Measurements from ENCODE around the gene ARHGAP26.

ARHGAP26 gene

DNA sequence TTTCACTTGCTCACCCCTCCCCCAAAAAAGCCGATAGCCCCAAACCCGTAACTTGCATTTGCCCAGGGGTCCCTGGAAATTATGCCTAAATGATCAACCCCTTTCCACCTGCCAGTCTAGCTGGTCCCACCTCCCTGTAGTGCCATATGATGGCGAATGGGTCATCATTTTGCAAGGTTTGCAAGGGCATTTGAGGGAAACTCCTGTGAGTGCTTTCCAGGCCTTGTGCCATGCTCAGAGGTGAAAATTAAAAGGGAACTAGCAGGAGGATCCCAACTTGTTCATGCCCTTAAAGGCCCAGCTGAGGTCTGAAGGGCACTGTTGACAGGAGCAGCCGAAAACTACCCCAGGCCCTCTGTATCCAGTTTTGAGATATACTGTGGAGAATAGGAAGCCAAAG, 440.4 kb downstream of the ARHGAP26 start:
- no peak for DNase-seq (ENCODE audit: low read depth)
- TF ChIP-seq, protein P1, sequence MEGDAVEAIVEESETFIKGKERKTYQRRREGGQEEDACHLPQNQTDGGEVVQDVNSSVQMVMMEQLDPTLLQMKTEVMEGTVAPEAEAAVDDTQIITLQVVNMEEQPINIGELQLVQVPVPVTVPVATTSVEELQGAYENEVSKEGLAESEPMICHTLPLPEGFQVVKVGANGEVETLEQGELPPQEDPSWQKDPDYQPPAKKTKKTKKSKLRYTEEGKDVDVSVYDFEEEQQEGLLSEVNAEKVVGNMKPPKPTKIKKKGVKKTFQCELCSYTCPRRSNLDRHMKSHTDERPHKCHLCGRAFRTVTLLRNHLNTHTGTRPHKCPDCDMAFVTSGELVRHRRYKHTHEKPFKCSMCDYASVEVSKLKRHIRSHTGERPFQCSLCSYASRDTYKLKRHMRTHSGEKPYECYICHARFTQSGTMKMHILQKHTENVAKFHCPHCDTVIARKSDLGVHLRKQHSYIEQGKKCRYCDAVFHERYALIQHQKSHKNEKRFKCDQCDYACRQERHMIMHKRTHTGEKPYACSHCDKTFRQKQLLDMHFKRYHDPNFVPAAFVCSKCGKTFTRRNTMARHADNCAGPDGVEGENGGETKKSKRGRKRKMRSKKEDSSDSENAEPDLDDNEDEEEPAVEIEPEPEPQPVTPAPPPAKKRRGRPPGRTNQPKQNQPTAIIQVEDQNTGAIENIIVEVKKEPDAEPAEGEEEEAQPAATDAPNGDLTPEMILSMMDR (IDR thresholded peaks at IDR 0.05; ENCODE audit: low read length, missing control alignments): no peak
- no peak overlapping the region for H3K4me3 ChIP-seq (replicated peaks; ENCODE audit: low read depth, low read length)

DNA sequence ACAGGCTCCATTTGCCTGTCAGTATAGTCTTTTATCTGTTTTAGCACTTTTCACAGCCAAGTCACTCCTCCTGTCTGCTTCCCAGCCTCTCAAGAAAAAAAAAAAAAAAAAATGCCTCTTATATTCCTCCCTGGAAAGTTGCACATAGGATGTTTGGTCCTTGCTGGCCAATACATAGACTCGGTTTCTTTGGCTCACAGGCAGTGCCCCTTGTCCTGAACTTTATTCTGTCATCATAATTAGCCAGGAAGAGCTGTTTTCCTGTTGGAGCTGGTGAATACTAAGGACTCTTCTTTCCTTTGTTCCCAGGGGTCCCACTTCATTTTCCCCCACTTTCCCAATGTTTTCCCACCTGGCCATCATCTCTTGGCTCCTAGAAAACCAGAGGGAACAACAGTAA, 442.1 kb downstream of the ARHGAP26 start:
- DNase-seq (ENCODE audit: low read depth): no peak
- no peak overlapping the region for H3K4me3 ChIP-seq (replicated peaks; ENCODE audit: low read depth, low read length)
- TF ChIP-seq, protein P1 (IDR thresholded peaks at IDR 0.05; ENCODE audit: low read length, missing control alignments): no peak

DNA sequence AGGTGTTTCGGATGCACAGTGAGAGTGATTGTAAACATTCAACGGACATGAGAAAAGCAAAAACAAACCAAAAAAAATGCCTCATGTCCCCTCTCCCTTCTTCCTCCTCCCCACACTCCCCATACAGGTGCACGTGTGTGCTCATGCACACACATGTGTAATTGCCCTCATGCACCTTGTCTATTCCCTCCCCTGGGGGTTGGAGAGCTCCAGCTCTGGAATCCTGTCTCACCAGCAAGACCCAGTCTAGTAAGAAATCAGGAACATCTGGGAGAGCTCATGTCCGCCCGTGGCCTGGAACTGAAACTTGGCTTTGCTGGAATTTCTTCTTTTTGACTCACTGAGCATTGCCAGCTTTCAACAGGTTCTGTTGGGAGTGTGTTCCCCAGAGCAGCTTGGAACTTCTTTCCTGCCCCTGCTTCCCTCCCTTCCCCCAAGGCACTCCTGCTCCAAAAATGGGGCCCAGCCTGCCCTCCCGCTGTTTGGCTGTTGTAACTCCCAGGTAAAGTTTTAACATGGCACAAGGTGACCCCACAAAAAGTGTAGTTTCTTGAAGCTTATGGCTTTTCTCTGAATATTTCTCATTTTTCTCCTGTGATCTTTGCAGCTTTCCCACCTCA, 443.2 kb downstream of the ARHGAP26 start:
- TF ChIP-seq, protein P1 (IDR thresholded peaks at IDR 0.05; ENCODE audit: low read length, missing control alignments): no peak
- DNase-seq (ENCODE audit: low read depth): peak; percentile 52
- H3K4me3 ChIP-seq (replicated peaks; ENCODE audit: low read depth, low read length): no peak overlapping the region

DNA sequence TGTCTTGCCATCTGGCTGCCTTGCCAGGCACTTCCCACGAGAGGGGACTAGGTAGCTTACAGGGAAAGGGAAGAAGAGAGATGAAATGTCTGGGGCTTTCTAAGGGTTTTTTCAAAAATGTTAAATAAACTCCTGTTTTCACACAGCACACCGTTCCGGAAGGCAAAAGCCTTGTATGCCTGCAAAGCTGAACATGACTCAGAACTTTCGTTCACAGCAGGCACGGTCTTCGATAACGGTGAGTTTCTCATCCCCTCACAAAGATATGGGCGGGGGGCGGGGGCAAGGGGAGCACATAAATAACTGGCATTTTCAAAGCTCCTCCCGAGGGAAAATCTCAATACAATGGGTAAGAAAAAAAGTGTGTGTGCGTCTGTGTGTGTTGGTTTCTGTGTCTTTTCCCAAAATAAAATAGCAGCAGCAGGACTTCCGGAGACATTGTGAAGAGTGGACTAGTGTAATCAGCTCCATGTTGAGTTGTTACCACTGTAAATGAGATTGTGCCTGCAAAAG, 443.7 kb downstream of the ARHGAP26 start:
- no peak overlapping the region for H3K4me3 ChIP-seq (replicated peaks; ENCODE audit: low read depth, low read length)
- peak; percentile 50 for DNase-seq (ENCODE audit: low read depth)
- TF ChIP-seq, protein P1 (IDR thresholded peaks at IDR 0.05; ENCODE audit: low read length, missing control alignments): peak; percentile 11

DNA sequence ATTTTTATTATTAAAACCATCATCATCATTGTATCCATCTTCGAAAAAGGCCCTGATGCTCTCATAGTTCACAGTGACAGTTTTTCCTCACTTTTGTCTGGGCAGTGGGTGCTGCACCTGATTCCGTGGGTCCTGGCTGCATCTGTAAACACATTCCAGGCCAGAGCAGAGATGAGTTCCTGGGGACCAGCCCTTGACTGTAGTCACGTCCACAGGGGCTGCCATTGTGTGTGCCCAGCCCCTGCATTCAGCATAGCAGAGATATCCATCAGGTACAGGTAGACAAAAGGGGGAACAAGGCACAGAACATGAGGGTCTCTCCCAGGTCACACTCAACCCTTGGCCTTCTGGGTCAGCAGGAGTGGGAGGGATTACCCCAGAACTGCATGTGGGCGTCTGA, 444.3 kb downstream of the ARHGAP26 start:
- H3K4me3 ChIP-seq (replicated peaks; ENCODE audit: low read depth, low read length): no peak overlapping the region
- no peak for DNase-seq (ENCODE audit: low read depth)
- TF ChIP-seq, protein P1 (IDR thresholded peaks at IDR 0.05; ENCODE audit: low read length, missing control alignments): no peak

DNA sequence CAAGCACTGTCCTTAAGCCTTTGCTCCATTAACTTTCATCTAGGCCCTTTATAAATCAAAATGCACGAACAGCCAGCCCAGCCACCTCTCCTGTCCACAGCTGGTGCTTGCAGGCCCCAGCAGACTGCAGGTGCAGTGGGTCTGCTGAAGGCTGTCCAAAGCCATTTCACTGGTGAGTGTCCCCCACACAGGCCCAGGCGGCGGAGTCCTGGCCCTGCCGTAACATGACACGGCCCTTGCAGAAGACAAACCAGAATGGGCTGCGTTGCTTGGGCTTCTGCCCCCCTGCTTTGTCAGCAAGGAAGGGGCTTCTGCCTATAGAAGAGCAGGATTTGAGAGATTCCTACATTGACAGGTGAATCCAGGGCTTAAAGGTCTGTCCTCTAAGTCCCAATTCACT, 444.7 kb downstream of the ARHGAP26 start:
- TF ChIP-seq, protein P1 (IDR thresholded peaks at IDR 0.05; ENCODE audit: low read length, missing control alignments): no peak

DNA sequence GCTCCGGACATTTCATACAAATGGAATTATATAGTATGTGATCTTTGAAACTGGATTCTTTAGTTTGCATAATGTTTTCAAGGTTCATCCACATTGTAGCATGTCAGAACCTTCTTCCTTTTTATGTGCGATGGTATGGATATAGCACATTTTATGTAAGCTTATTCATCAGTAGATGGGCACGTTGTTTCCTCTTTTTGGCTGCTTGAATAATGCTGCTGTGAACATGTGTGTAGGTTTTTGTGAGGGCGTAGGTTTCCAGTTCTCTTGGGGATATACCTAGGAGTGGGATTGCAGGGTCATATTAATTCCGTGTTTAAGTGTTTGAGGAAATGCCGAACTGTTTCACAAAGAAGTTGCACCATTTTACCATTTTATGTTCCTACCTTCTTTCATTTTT, 445.5 kb downstream of the ARHGAP26 start:
- TF ChIP-seq, protein P1 (IDR thresholded peaks at IDR 0.05; ENCODE audit: low read length, missing control alignments): no peak
- no peak overlapping the region for H3K4me3 ChIP-seq (replicated peaks; ENCODE audit: low read depth, low read length)
- no peak for DNase-seq (ENCODE audit: low read depth)

More for the DNA sequence above, 444.7 kb downstream of the ARHGAP26 start:
- no peak for DNase-seq (ENCODE audit: low read depth)
- H3K4me3 ChIP-seq (replicated peaks; ENCODE audit: low read depth, low read length): no peak overlapping the region

All from fibroblast of pulmonary artery (primary cell).